NB4 (cell line): ENCODE results near the gene LRTM2.

Source experiments
- CTCF ChIP-seq: IDR thresholded peaks from one replicate; pipeline ENCODE4 v1.5.1; 2012; ENCODE audit warnings: low read depth, low read length
- MAX ChIP-seq: IDR thresholded peaks from 2 replicates; pipeline ENCODE4 v1.6.1; 2011; ENCODE audit warnings: low read depth, low read length
- MYC ChIP-seq: IDR thresholded peaks from 2 replicates; pipeline ENCODE4 v1.6.1; 2011; ENCODE audit warnings: low read depth, low read length
- POLR2A ChIP-seq: IDR thresholded peaks from 2 replicates; pipeline ENCODE4 v1.6.1; 2011; ENCODE audit warnings: mild to moderate bottlenecking; ENCODE audit not compliant: insufficient read length; ENCODE audit errors: extremely low read depth

- TF ChIP-seq CTCF (no peak), POLR2A (no peak), MYC (no peak), MAX (no peak)
Observed at GRCh38 chr12:1875608-1876007, 55.2 kb downstream of the LRTM2 start.
